GM23338 (cell line): ENCODE results near the gene SASH1. TPM values are rescaled to one million over a fixed set of nuclear protein-coding genes. Genes with fewer than 3 reads are reported as not detected.

Experiments
- ATAC-seq: fragments of 200-7000 bp; cut with Tn5 transposase; 3 replicates; pipeline ENCODE4 v1.9.1; 2020
- DNase-seq: peaks from one replicate; pipeline ENCODE4 v3.0.0-alpha.2; 2015; ENCODE audit warnings: low spot score
- H2AFZ ChIP-seq: fragments of 200-600 bp; sonication (generic); 2 replicates; pipeline ENCODE4 v1.8.0; 2016; ENCODE audit warnings: antibody characterized with exemption, mild to moderate bottlenecking, moderate library complexity
- H3F3A ChIP-seq: fragments of 200-600 bp; sonication (generic); replicated peaks from 2 replicates; pipeline ENCODE4 v1.8.0; 2017; ENCODE audit warnings: antibody characterized with exemption, mixed run types, low read depth
- H3K27ac ChIP-seq: fragments of 200-600 bp; sonication (generic); 2 replicates; pipeline ENCODE4 v1.6.1; 2016; ENCODE audit warnings: low read depth
- H3K27me3 ChIP-seq: fragments of 200-600 bp; sonication (generic); 2 replicates; pipeline ENCODE4 v1.8.0; 2016; ENCODE audit warnings: mild to moderate bottlenecking, mixed run types, moderate library complexity; ENCODE audit not compliant: insufficient read depth
- H3K36me3 ChIP-seq: fragments of 200-600 bp; sonication (generic); 2 replicates; pipeline ENCODE4 v1.8.0; 2016; ENCODE audit warnings: mild to moderate bottlenecking; ENCODE audit not compliant: insufficient read depth
- H3K4me1 ChIP-seq: fragments of 200-600 bp; sonication (generic); 2 replicates; pipeline ENCODE4 v1.8.0; 2016; ENCODE audit warnings: mild to moderate bottlenecking, moderate library complexity; ENCODE audit not compliant: insufficient read depth
- H3K4me2 ChIP-seq: fragments of 200-600 bp; sonication (generic); 2 replicates; pipeline ENCODE4 v1.7.1; 2017; ENCODE audit warnings: mixed run types
- H3K4me3 ChIP-seq: fragments of 200-600 bp; sonication (generic); 2 replicates; pipeline ENCODE4 v1.6.1; 2016; ENCODE audit warnings: mixed run types
- H3K79me2 ChIP-seq: fragments of 200-600 bp; sonication (generic); replicated peaks from 2 replicates; pipeline ENCODE4 v1.8.0; 2017; ENCODE audit warnings: mild to moderate bottlenecking; ENCODE audit not compliant: insufficient read depth
- H3K9me2 ChIP-seq: fragments of 200-600 bp; sonication (generic); 2 replicates; pipeline ENCODE4 v1.8.0; 2017; ENCODE audit not compliant: insufficient read depth
- H4K20me1 ChIP-seq: fragments of 200-600 bp; sonication (generic); replicated peaks from 2 replicates; pipeline ENCODE4 v1.8.0; 2017; ENCODE audit warnings: mild to moderate bottlenecking; ENCODE audit not compliant: insufficient read depth
- H3K27ac Mint-ChIP-seq: 2 replicates; pipeline ENCODE4 v1.8.0; 2020; ENCODE audit warnings: inconsistent platforms, mild to moderate bottlenecking, moderate library complexity, mixed read lengths
- H3K27me3 Mint-ChIP-seq: 3 replicates; pipeline ENCODE4 v1.8.0; 2022; ENCODE audit warnings: low read depth, mild to moderate bottlenecking, moderate library complexity, mixed read lengths, inconsistent platforms; ENCODE audit not compliant: insufficient read depth, poor library complexity
- H3K36me3 Mint-ChIP-seq: 3 replicates; pipeline ENCODE4 v1.8.0; 2021; ENCODE audit warnings: low read depth, mild to moderate bottlenecking, inconsistent platforms, moderate library complexity, mixed read lengths
- H3K4me1 Mint-ChIP-seq: 3 replicates; pipeline ENCODE4 v1.8.0; 2020; ENCODE audit warnings: mild to moderate bottlenecking, inconsistent platforms, mixed read lengths
- H3K4me3 Mint-ChIP-seq: 3 replicates; pipeline ENCODE4 v1.8.0; 2021; ENCODE audit warnings: moderate library complexity, mild to moderate bottlenecking, inconsistent platforms, mixed read lengths
- H3K9me3 Mint-ChIP-seq: 3 replicates; pipeline ENCODE4 v1.8.0; 2020; ENCODE audit warnings: moderate library complexity, mild to moderate bottlenecking, inconsistent platforms, mixed read lengths
- CREB1 ChIP-seq: fragments of 250-450 bp; sonication (Bioruptor Pico); IDR thresholded peaks from 2 replicates; pipeline ENCODE4 v1.5.0; 2020; ENCODE audit warnings: low read depth, mild to moderate bottlenecking, moderate library complexity
- EZH2 ChIP-seq: fragments of 200-600 bp; sonication (generic); IDR thresholded peaks from one replicate; pipeline ENCODE4 v1.8.0; 2017; ENCODE audit warnings: antibody characterized with exemption, mild to moderate bottlenecking, low read depth; ENCODE audit not compliant: unreplicated experiment
- EZH2phosphoT487 ChIP-seq: fragments of 200-600 bp; sonication (generic); IDR thresholded peaks from one replicate; pipeline ENCODE4 v1.8.1; 2018; ENCODE audit warnings: antibody characterized with exemption; ENCODE audit not compliant: unreplicated experiment
- JUNB ChIP-seq: IDR thresholded peaks from one replicate; pipeline ENCODE4 v1.6.1; 2016; ENCODE audit warnings: antibody characterized with exemption; ENCODE audit not compliant: unreplicated experiment
- NANOG ChIP-seq: IDR thresholded peaks from 2 replicates; pipeline ENCODE4 v1.6.1; 2016; ENCODE audit warnings: antibody characterized with exemption, borderline replicate concordance
- POLR2AphosphoS5 ChIP-seq: IDR thresholded peaks from 2 replicates; pipeline ENCODE4 v1.6.1; 2016; ENCODE audit warnings: antibody characterized with exemption, low read depth
- STAT1 ChIP-seq: IDR thresholded peaks from one replicate; pipeline ENCODE4 v1.6.1; 2016; ENCODE audit warnings: antibody characterized with exemption; ENCODE audit not compliant: unreplicated experiment
- ZNF114 ChIP-seq: fragments of 250-450 bp; sonication (Bioruptor Pico); IDR thresholded peaks from 2 replicates; pipeline ENCODE4 v1.5.0; 2020; ENCODE audit warnings: mild to moderate bottlenecking, moderate library complexity
- ZNF331 ChIP-seq: fragments of 250-450 bp; sonication (Bioruptor Pico); IDR thresholded peaks from 2 replicates; pipeline ENCODE4 v1.5.0; 2020; ENCODE audit warnings: low read depth, mild to moderate bottlenecking, moderate library complexity
- polyA plus RNA-seq: library from polyadenylated mRNA; unstranded; fragments of >200 nt; fragmentation: Nextera tagmentation; extraction: Ambion mirVana; gene quantifications from 2 replicates; pipeline ENCODE4 v1.2.1, GENCODE V29; 2016
- total RNA-seq: library from RNA; depleted of rRNA; stranded (reverse); fragments of >200 nt; shearing (Covaris generic); gene quantifications from 2 replicates; pipeline ENCODE4 v1.2.3, GENCODE V29; 2014
- TF ChIP-seq, protein P1 (sequence below): IDR thresholded peaks from one replicate; pipeline ENCODE4 v1.6.1; 2018; ENCODE audit warnings: antibody characterized with exemption; ENCODE audit not compliant: unreplicated experiment
- TF ChIP-seq, protein P2 (sequence below): fragments of 250-450 bp; sonication (Bioruptor Pico); IDR thresholded peaks from 2 replicates; pipeline ENCODE4 v1.5.0; 2020; ENCODE audit warnings: mild to moderate bottlenecking, moderate library complexity
- TF ChIP-seq, protein P3 (sequence below), 2 experiments: fragments of 200-600 bp in 1 of 2; sonication (generic) in 1 of 2; conservative IDR thresholded peaks; 2 replicates each; pipeline versions ENCODE4 v1.5.1 to v1.6.1; 2016 to 2017; ENCODE audit warnings: antibody characterized with exemption in 2 of 2, low read depth in 2 of 2, mild to moderate bottlenecking in 2 of 2, moderate library complexity in 1 of 2
- TF ChIP-seq, protein P4 (sequence below): IDR thresholded peaks from 2 replicates; pipeline ENCODE4 v1.6.1; 2016; ENCODE audit warnings: antibody characterized with exemption

Gene SASH1
- total and polyA plus RNA-seq, 2 experiments from 2014 or later = 8.2 to 30.2 TPM

DNA sequence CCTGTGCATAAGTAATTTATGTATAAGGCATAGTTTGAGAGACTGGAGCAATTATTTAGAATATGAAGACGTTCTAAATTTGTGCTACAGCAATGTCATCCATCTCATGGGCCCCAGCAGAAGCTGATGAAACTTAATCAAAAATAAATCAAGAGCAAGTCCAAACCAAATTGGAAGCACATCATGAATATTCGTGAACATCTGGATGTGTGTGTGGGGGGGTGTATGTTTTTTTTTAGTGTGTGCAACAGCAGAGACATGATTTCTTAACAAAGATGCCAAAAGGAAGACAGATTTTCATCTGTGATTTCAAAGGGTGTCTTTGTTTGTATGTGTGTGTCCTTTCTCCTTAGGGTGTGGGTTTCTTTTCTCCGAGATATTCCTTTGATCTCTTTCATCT, 58.9 kb downstream of the SASH1 start:
- H3K27me3 Mint-ChIP-seq = peaks cover 1% of the 10 kb centered on the region
- Histone ChIP-seq H3K9me2 (no peaks in the 10 kb centered on the region), H3K36me3 (no peaks in the 10 kb centered on the region), H3K79me2 (peaks cover 6% of the 10 kb centered on the region), H3F3A (no peaks in the 10 kb centered on the region), H3K4me2 (no peak overlapping the region), H3K4me3 (no peak overlapping the region), H2AFZ (no peak overlapping the region), H3K4me1 (peaks cover 14% of the 10 kb centered on the region), H4K20me1 (no peaks in the 10 kb centered on the region; the same call in 1 of the 2 replicates), H3K27me3 (no peaks in the 10 kb centered on the region), H3K27ac (no peak overlapping the region)
- H3K4me3 Mint-ChIP-seq = no peak overlapping the region
- DNase-seq (no peak), ATAC-seq (no peak)
- H3K27ac Mint-ChIP-seq = 0 out of 2 replicates have a peak overlapping the region, but pooled peaks have one; percentile 0
- TF ChIP-seq, protein P1, sequence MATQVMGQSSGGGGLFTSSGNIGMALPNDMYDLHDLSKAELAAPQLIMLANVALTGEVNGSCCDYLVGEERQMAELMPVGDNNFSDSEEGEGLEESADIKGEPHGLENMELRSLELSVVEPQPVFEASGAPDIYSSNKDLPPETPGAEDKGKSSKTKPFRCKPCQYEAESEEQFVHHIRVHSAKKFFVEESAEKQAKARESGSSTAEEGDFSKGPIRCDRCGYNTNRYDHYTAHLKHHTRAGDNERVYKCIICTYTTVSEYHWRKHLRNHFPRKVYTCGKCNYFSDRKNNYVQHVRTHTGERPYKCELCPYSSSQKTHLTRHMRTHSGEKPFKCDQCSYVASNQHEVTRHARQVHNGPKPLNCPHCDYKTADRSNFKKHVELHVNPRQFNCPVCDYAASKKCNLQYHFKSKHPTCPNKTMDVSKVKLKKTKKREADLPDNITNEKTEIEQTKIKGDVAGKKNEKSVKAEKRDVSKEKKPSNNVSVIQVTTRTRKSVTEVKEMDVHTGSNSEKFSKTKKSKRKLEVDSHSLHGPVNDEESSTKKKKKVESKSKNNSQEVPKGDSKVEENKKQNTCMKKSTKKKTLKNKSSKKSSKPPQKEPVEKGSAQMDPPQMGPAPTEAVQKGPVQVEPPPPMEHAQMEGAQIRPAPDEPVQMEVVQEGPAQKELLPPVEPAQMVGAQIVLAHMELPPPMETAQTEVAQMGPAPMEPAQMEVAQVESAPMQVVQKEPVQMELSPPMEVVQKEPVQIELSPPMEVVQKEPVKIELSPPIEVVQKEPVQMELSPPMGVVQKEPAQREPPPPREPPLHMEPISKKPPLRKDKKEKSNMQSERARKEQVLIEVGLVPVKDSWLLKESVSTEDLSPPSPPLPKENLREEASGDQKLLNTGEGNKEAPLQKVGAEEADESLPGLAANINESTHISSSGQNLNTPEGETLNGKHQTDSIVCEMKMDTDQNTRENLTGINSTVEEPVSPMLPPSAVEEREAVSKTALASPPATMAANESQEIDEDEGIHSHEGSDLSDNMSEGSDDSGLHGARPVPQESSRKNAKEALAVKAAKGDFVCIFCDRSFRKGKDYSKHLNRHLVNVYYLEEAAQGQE = no peak
- TF ChIP-seq STAT1 = no peak
- TF ChIP-seq, protein P2, sequence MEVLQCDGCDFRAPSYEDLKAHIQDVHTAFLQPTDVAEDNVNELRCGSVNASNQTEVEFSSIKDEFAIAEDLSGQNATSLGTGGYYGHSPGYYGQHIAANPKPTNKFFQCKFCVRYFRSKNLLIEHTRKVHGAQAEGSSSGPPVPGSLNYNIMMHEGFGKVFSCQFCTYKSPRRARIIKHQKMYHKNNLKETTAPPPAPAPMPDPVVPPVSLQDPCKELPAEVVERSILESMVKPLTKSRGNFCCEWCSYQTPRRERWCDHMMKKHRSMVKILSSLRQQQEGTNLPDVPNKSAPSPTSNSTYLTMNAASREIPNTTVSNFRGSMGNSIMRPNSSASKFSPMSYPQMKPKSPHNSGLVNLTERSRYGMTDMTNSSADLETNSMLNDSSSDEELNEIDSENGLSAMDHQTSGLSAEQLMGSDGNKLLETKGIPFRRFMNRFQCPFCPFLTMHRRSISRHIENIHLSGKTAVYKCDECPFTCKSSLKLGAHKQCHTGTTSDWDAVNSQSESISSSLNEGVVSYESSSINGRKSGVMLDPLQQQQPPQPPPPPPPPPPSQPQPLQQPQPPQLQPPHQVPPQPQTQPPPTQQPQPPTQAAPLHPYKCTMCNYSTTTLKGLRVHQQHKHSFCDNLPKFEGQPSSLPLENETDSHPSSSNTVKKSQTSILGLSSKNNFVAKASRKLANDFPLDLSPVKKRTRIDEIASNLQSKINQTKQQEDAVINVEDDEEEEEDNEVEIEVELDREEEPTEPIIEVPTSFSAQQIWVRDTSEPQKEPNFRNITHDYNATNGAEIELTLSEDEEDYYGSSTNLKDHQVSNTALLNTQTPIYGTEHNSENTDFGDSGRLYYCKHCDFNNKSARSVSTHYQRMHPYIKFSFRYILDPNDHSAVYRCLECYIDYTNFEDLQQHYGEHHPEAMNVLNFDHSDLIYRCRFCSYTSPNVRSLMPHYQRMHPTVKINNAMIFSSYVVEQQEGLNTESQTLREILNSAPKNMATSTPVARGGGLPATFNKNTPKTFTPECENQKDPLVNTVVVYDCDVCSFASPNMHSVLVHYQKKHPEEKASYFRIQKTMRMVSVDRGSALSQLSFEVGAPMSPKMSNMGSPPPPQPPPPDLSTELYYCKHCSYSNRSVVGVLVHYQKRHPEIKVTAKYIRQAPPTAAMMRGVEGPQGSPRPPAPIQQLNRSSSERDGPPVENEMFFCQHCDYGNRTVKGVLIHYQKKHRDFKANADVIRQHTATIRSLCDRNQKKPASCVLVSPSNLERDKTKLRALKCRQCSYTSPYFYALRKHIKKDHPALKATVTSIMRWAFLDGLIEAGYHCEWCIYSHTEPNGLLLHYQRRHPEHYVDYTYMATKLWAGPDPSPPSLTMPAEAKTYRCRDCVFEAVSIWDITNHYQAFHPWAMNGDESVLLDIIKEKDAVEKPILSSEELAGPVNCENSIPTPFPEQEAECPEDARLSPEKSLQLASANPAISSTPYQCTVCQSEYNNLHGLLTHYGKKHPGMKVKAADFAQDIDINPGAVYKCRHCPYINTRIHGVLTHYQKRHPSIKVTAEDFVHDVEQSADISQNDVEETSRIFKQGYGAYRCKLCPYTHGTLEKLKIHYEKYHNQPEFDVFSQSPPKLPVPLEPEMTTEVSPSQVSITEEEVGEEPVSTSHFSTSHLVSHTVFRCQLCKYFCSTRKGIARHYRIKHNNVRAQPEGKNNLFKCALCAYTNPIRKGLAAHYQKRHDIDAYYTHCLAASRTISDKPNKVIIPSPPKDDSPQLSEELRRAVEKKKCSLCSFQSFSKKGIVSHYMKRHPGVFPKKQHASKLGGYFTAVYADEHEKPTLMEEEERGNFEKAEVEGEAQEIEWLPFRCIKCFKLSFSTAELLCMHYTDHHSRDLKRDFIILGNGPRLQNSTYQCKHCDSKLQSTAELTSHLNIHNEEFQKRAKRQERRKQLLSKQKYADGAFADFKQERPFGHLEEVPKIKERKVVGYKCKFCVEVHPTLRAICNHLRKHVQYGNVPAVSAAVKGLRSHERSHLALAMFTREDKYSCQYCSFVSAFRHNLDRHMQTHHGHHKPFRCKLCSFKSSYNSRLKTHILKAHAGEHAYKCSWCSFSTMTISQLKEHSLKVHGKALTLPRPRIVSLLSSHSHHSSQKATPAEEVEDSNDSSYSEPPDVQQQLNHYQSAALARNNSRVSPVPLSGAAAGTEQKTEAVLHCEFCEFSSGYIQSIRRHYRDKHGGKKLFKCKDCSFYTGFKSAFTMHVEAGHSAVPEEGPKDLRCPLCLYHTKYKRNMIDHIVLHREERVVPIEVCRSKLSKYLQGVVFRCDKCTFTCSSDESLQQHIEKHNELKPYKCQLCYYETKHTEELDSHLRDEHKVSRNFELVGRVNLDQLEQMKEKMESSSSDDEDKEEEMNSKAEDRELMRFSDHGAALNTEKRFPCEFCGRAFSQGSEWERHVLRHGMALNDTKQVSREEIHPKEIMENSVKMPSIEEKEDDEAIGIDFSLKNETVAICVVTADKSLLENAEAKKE = no peak
- TF ChIP-seq POLR2AphosphoS5 = no peak
- no peak for TF ChIP-seq ZNF114 (CRISPR knock-in tag)
- TF ChIP-seq JUNB = no peak
- TF ChIP-seq NANOG = no peak
- TF ChIP-seq EZH2 = no peak
- TF ChIP-seq CREB1 (CRISPR knock-in tag) = no peak
- TF ChIP-seq EZH2phosphoT487 = no peak
- TF ChIP-seq ZNF331 (CRISPR knock-in tag) = no peak
- TF ChIP-seq, protein P3, sequence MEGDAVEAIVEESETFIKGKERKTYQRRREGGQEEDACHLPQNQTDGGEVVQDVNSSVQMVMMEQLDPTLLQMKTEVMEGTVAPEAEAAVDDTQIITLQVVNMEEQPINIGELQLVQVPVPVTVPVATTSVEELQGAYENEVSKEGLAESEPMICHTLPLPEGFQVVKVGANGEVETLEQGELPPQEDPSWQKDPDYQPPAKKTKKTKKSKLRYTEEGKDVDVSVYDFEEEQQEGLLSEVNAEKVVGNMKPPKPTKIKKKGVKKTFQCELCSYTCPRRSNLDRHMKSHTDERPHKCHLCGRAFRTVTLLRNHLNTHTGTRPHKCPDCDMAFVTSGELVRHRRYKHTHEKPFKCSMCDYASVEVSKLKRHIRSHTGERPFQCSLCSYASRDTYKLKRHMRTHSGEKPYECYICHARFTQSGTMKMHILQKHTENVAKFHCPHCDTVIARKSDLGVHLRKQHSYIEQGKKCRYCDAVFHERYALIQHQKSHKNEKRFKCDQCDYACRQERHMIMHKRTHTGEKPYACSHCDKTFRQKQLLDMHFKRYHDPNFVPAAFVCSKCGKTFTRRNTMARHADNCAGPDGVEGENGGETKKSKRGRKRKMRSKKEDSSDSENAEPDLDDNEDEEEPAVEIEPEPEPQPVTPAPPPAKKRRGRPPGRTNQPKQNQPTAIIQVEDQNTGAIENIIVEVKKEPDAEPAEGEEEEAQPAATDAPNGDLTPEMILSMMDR (conservative IDR thresholded peaks at IDR 0.05; ENCODE audit: low read depth in 2 of 2) = no peak
- TF ChIP-seq, protein P4, sequence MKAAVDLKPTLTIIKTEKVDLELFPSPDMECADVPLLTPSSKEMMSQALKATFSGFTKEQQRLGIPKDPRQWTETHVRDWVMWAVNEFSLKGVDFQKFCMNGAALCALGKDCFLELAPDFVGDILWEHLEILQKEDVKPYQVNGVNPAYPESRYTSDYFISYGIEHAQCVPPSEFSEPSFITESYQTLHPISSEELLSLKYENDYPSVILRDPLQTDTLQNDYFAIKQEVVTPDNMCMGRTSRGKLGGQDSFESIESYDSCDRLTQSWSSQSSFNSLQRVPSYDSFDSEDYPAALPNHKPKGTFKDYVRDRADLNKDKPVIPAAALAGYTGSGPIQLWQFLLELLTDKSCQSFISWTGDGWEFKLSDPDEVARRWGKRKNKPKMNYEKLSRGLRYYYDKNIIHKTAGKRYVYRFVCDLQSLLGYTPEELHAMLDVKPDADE = no peak
- H3K4me1 Mint-ChIP-seq = peaks cover 30% of the 10 kb centered on the region
- 0 out of 3 replicates have a peak, but pooled peaks cover 7% of the 10 kb centered on the region for H3K36me3 Mint-ChIP-seq
- no peaks in the 10 kb centered on the region for H3K9me3 Mint-ChIP-seq
